Trophoblast cell (in vitro differentiated cells and primary cell): ENCODE results near the gene MUC4.

Source experiments
- DNase-seq, 2 donors: peaks; one replicate each; pipeline ENCODE4 v3.0.0-alpha.2; 2016
- H2AFZ ChIP-seq: 2 replicates; pipeline ENCODE4 v1.6.1; 2013; ENCODE audit warnings: low read length, moderate library complexity, mild to moderate bottlenecking; ENCODE audit not compliant: insufficient read depth, poor library complexity
- H2AK5ac ChIP-seq: 2 replicates; pipeline ENCODE4 v1.6.1; 2013; ENCODE audit warnings: mild to moderate bottlenecking, low read length
- H2BK120ac ChIP-seq: 2 replicates; pipeline ENCODE4 v1.6.1; 2013; ENCODE audit warnings: low read length, mild to moderate bottlenecking, moderate library complexity; ENCODE audit not compliant: insufficient read depth, poor library complexity
- H2BK12ac ChIP-seq: 2 replicates; pipeline ENCODE4 v1.6.1; 2013; ENCODE audit warnings: mild to moderate bottlenecking, low read length, moderate library complexity
- H2BK5ac ChIP-seq: 2 replicates; pipeline ENCODE4 v1.6.1; 2013; ENCODE audit warnings: low read length, low read depth, moderate library complexity, mild to moderate bottlenecking; ENCODE audit not compliant: poor library complexity
- H3K14ac ChIP-seq: 2 replicates; pipeline ENCODE4 v1.6.1; 2013; ENCODE audit warnings: mild to moderate bottlenecking, low read length
- H3K18ac ChIP-seq: 2 replicates; pipeline ENCODE4 v1.6.1; 2013; ENCODE audit warnings: mild to moderate bottlenecking, low read length
- H3K23ac ChIP-seq: 2 replicates; pipeline ENCODE4 v1.6.1; 2013; ENCODE audit warnings: low read length
- H3K27ac ChIP-seq: 2 replicates; pipeline ENCODE4 v1.5.1; 2013; ENCODE audit warnings: low read depth, mild to moderate bottlenecking, inconsistent platforms, low read length, moderate library complexity
- H3K27me3 ChIP-seq: 2 replicates; pipeline ENCODE4 v1.6.1; 2013; ENCODE audit warnings: inconsistent platforms, mild to moderate bottlenecking, low read length, moderate library complexity; ENCODE audit not compliant: insufficient read depth
- H3K36me3 ChIP-seq, 2 experiments: 1 replicate in 1 of 2; 2 replicates in 1 of 2; pipeline ENCODE4 v1.6.1; 2013; ENCODE audit warnings: low read length in 2 of 2, mild to moderate bottlenecking in 2 of 2, moderate library complexity in 1 of 2; ENCODE audit not compliant: insufficient read depth in 2 of 2, control insufficient read depth in 1 of 2
- H3K4ac ChIP-seq: 2 replicates; pipeline ENCODE4 v1.6.1; 2013; ENCODE audit warnings: low read depth, mild to moderate bottlenecking, low read length, moderate library complexity
- H3K4me1 ChIP-seq, 2 experiments: 1 replicate in 1 of 2; 2 replicates in 1 of 2; pipeline ENCODE4 v1.6.1; 2013; ENCODE audit warnings: low read length in 2 of 2, mild to moderate bottlenecking in 2 of 2, moderate library complexity in 1 of 2; ENCODE audit not compliant: insufficient read depth in 2 of 2, control insufficient read depth in 1 of 2
- H3K4me2 ChIP-seq: 2 replicates; pipeline ENCODE4 v1.6.1; 2013; ENCODE audit warnings: inconsistent platforms, mild to moderate bottlenecking, low read length, moderate library complexity
- H3K4me3 ChIP-seq: 2 replicates; pipeline ENCODE4 v1.5.1; 2013; ENCODE audit warnings: mild to moderate bottlenecking, low read depth, low read length, inconsistent platforms
- H3K79me1 ChIP-seq: one replicate; pipeline ENCODE4 v1.6.1; 2013; ENCODE audit warnings: low read length
- H3K79me2 ChIP-seq: 2 replicates; pipeline ENCODE4 v1.6.1; 2013; ENCODE audit warnings: low read length, mild to moderate bottlenecking; ENCODE audit not compliant: control insufficient read depth, insufficient read depth, poor library complexity
- H3K9ac ChIP-seq: 2 replicates; pipeline ENCODE4 v1.6.1; 2013; ENCODE audit warnings: mild to moderate bottlenecking, low read length
- H3K9me3 ChIP-seq: 2 replicates; pipeline ENCODE4 v1.6.1; 2013; ENCODE audit warnings: low read depth, mild to moderate bottlenecking, control low read depth, inconsistent platforms, low read length; ENCODE audit not compliant: insufficient read depth
- H4K12ac ChIP-seq: 2 replicates; pipeline ENCODE4 v1.6.1; 2013; ENCODE audit warnings: low read depth, mild to moderate bottlenecking, low read length, moderate library complexity
- H4K8ac ChIP-seq: 2 replicates; pipeline ENCODE4 v1.6.1; 2013; ENCODE audit warnings: low read depth, mild to moderate bottlenecking, low read length, moderate library complexity
- H4K91ac ChIP-seq: one replicate; pipeline ENCODE4 v1.6.1; 2013; ENCODE audit warnings: low read depth, mild to moderate bottlenecking, low read length, moderate library complexity
- WGBS: extraction: QIAGEN DNeasy Blood & Tissue Kit; methylation state at CpG from one replicate; pipeline ENCODE4 v1.1.7; 2013; ENCODE audit warnings: missing lambda C conversion rate; ENCODE audit not compliant: insufficient read length, insufficient coverage; ENCODE audit errors: extremely low coverage; 5-methylcytosine and 5-hydroxymethylcytosine counted together

The MUC4 gene

GRCh38 chr3:195763076-195763830 lies 48.5 kb downstream of the MUC4 start:
- Histone ChIP-seq H3K9ac (no peak overlapping the region), H3K79me1 (no peaks in the 10 kb centered on the region), H3K9me3 (peaks cover 12% of the 10 kb centered on the region), H3K27ac (no peak overlapping the region), H3K4me3 (no peak overlapping the region), H2AK5ac (no peak overlapping the region), H4K91ac (no peak overlapping the region), H2BK5ac (no peak overlapping the region), H3K23ac (no peak overlapping the region), H3K36me3 (no peaks in the 10 kb centered on the region), H3K14ac (no peak overlapping the region), H2BK120ac (no peak overlapping the region), H2AFZ (no peak overlapping the region), H3K4ac (no peak overlapping the region), H3K18ac (no peak overlapping the region), H4K8ac (no peak overlapping the region), H2BK12ac (no peak overlapping the region), H3K4me1 (no peaks in the 10 kb centered on the region), H3K27me3 (no peaks in the 10 kb centered on the region), H3K4me2 (no peak overlapping the region), H3K79me2 (no peaks in the 10 kb centered on the region), H4K12ac (no peak overlapping the region)
- no peak for DNase-seq
- no CpG with 5 or more reads among the region's 28 CpGs for whole genome bisulfite sequencing

GRCh38 chr3:195762611-195763010 lies 49.1 kb downstream of the MUC4 start:
- no peak for DNase-seq
- Histone ChIP-seq H3K14ac (no peak overlapping the region), H3K27ac (no peak overlapping the region), H3K4ac (no peak overlapping the region), H2AFZ (no peak overlapping the region), H4K91ac (no peak overlapping the region), H3K4me2 (no peak overlapping the region), H3K36me3 (no peaks in the 10 kb centered on the region), H2AK5ac (no peak overlapping the region), H2BK5ac (no peak overlapping the region), H4K12ac (no peak overlapping the region), H3K18ac (no peak overlapping the region), H2BK120ac (no peak overlapping the region), H3K9me3 (peaks cover 9% of the 10 kb centered on the region), H3K4me3 (no peak overlapping the region), H3K79me1 (no peaks in the 10 kb centered on the region), H3K4me1 (no peaks in the 10 kb centered on the region), H3K23ac (no peak overlapping the region), H3K9ac (no peak overlapping the region), H4K8ac (no peak overlapping the region), H3K27me3 (no peaks in the 10 kb centered on the region), H3K79me2 (no peaks in the 10 kb centered on the region), H2BK12ac (no peak overlapping the region)
- WGBS: no CpG with 5 or more reads among the region's 43 CpGs

- Histone ChIP-seq H4K8ac (no peak overlapping the region), H3K79me1 (no peaks in the 10 kb centered on the region), H4K91ac (no peak overlapping the region), H3K9me3 (peaks cover 5% of the 10 kb centered on the region), H3K4me1 (no peaks in the 10 kb centered on the region), H2BK12ac (no peak overlapping the region), H3K27ac (no peak overlapping the region), H3K14ac (no peak overlapping the region), H3K27me3 (no peaks in the 10 kb centered on the region), H3K18ac (no peak overlapping the region), H2BK120ac (no peak overlapping the region), H2AFZ (no peak overlapping the region), H3K4ac (no peak overlapping the region), H4K12ac (no peak overlapping the region), H2AK5ac (no peak overlapping the region), H3K36me3 (no peaks in the 10 kb centered on the region), H3K4me2 (no peak overlapping the region), H3K23ac (no peak overlapping the region), H3K4me3 (no peak overlapping the region), H3K9ac (no peak overlapping the region), H3K79me2 (no peaks in the 10 kb centered on the region), H2BK5ac (no peak overlapping the region)
- DNase-seq: no peak
- WGBS: no CpG with 5 or more reads among the region's 36 CpGs
Observed at GRCh38 chr3:195762249-195762585, 49.5 kb downstream of the MUC4 start.

- Histone ChIP-seq H3K23ac (no peak overlapping the region), H3K27ac (no peak overlapping the region), H3K9ac (no peak overlapping the region), H4K8ac (no peak overlapping the region), H3K14ac (no peak overlapping the region), H3K79me1 (no peaks in the 10 kb centered on the region), H3K27me3 (no peaks in the 10 kb centered on the region), H3K79me2 (no peaks in the 10 kb centered on the region), H3K36me3 (no peaks in the 10 kb centered on the region), H4K12ac (no peak overlapping the region), H4K91ac (no peak overlapping the region), H3K4me1 (no peaks in the 10 kb centered on the region), H3K9me3 (peaks cover 4% of the 10 kb centered on the region), H3K4ac (no peak overlapping the region), H3K4me3 (no peak overlapping the region), H3K18ac (no peak overlapping the region), H2AK5ac (no peak overlapping the region), H2BK12ac (no peak overlapping the region), H3K4me2 (no peak overlapping the region), H2AFZ (no peak overlapping the region), H2BK5ac (no peak overlapping the region), H2BK120ac (no peak overlapping the region)
- no peak for DNase-seq
- WGBS: no CpG with 5 or more reads among the region's 52 CpGs
Observed at GRCh38 chr3:195761567-195762248, 50.0 kb downstream of the MUC4 start.
